ENCODE data around the gene RNASE12. TPM values are rescaled to one million over a fixed set of nuclear protein-coding genes. Genes with fewer than 3 reads are reported as not detected.
A peak's percentile ranks its signal among the peaks of the same experiment; 100 is the strongest.
"Not testable (repeated sequence)": the region's sequence is repeated elsewhere in the genome, so short reads cannot be mapped to it uniquely, and the experiment has no call there.

RNASE12 gene
- not detected in 2 replicates for total RNA-seq

DNA sequence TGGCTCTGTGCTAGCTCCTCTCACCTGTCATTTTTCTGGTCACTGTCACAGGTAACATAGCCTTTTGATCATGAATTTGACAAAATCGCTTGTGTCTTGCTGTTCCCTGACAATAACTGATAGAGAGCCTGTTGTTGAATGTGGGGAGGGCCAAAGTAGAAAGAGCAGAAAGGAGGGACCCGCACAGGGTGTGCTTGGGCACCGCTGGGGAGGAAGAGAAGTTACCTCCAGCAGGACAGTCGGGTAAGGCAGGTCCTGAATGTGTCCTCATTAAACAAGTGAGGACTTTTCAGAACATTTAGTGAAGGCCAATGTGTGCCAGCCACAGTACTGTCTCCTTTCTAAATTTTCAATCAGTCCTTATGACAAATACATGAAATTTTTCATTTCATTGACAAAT is at the start of gene RNASE12:
Gene RNASE12 (minus strand): TSS at position 142 of the 400 bp plus-strand sequence. CDS start 653 bp downstream, outside the sequence.
- DNase-seq, result no peak

DNA sequence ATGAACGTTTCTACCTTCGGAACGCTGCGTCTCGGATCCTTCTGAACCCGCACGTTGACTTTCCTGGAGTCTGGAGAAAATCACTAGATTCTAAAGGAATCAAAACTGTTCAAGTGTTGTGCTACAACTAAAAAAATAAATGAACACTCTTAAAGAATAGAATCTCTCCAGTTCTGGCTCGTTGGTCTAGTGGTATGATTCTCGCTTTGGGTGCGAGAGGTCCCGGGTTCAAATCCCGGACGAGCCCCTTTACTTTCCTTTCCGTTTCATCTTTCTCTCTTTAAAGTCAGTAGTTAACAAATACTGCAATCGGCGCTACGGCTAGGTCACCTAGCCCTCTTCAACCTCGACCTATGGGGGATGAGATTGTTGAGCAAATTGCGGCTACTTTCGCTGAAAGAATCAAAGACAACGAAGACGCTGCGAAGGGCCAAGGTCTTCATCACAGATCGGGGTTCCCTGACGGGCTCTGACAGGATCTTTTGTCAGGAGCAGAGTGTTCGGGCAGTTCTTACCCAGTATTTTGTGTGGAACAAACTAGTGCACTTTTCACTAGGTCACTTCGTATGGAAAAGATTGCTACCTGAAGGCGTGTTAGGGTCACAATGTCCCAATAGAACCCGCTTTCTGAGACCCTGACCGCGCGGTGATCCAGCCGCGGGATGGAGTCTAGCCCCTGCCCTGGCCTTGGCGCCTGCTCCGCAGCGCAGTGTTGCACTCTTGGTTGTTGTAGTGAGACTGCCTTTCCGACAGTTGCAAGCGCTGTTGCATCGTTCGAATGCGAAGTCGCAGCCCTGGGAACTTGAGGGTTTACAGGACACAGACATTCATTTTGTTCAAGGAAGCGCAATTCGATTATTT is 41.9 kb upstream of the RNASE12 start:
- DNase-seq, result peak; percentile 65

DNA sequence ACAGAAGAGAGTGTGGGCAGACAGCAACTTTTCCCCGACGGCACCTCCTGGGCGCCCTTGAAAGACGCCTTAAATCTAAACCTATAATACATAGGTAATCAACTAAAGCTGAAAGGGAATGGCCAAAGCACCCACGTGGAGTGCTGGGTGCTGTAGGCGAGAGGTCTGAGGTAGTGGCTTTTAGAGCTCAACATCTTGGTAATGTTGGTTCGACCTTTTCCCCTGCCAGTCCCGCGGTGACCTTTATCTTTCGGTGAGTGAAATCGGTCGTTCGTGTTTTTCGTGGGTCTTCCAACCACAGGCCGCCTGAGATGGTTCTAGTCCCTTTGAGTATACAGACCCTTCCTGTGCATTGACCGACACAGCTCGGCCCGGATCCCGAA is 41.3 kb upstream of the RNASE12 start:
- no peak for DNase-seq

DNA sequence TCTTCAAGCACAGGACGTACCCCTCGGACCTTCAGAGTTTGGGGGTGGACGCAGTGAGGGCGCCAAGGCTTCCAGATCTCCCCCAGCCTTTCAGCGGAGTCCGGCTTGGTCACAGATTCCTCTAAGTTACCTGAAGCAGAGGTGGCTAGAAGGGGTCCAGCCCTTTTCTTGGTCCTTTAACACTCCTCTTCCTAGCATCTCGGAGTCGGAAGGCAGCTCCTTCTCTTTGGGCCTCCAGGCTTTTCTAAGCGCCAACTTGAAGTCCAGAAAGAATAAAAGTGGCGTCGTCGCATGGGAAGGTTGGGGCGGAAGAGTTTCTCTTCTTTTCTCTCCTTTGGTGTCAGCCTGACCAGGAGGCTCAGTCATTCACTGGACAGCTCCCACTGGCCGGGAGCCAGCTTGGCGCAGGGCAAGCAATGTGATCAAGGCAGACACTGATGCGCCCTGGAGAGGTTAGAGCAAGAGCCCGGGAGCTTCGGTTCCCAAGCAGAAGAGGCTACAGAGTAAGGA is 40.8 kb upstream of the RNASE12 start:
- peak; percentile 58 for DNase-seq

GRCh38 chr14:20631023-20631879 is 40.1 kb upstream of the RNASE12 start:
- DNase-seq, result peak; percentile 62

GRCh38 chr14:20630340-20631022 is 39.3 kb upstream of the RNASE12 start:
- peak; percentile 41 for DNase-seq

DNA sequence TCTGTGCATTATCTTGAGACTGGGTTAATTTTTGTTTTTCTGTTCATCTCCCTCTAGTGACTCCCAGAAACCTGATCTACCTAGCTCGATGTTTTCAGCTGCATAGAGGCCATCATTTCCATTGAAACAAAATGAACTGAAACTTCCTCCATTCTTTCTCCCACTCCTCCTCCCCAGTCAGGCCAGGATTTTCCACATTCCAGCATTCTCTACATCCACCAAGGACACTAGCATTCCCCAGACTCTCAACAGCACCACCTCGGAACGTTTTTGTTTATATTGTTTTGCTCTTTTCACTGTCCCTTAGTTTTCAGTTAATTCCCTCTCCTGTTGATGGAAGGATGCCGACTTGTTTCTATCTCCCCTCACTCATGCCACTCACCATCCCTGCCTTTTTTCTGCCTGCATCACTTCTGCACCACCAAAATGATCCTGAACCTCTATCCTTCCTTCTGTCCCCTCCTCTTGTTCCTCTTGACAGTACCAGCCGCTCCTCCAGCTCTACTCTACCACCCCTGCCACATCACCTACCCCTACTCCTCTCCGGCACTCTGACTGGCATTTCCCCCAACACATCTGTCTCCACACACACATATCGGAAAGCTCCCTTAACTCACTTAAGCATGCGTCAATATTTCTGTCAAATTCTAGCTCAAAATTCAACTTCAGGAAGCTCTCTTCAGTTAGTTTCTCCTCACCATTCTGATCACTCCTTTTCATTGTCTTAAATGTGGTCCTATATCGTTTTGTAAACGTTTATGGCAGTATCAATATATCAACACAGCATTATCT is 37.1 kb upstream of the RNASE12 start:
- DNase-seq, result no peak

GRCh38 chr14:20627346-20628027 is 36.3 kb upstream of the RNASE12 start:
- no peak for DNase-seq

DNA sequence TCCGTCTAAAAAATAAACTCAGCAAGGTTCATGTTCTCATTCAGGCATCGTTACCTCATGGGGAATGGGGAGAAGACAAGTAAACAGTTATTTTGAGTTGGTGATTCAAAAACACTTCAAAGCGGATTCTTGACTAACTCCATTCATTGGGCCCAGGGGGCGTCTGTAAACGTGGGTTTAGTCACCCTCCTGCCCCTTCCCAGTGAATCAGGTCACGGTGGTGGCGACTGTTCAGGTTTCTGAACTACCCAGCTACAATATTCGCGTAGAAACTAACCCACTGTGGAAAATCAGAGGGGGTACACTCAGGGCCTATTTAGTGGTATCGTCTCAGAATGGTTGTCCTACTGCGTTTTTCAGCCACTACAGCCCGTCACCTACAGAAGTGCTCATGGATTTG is 35.1 kb upstream of the RNASE12 start:
- no peak for DNase-seq

DNA sequence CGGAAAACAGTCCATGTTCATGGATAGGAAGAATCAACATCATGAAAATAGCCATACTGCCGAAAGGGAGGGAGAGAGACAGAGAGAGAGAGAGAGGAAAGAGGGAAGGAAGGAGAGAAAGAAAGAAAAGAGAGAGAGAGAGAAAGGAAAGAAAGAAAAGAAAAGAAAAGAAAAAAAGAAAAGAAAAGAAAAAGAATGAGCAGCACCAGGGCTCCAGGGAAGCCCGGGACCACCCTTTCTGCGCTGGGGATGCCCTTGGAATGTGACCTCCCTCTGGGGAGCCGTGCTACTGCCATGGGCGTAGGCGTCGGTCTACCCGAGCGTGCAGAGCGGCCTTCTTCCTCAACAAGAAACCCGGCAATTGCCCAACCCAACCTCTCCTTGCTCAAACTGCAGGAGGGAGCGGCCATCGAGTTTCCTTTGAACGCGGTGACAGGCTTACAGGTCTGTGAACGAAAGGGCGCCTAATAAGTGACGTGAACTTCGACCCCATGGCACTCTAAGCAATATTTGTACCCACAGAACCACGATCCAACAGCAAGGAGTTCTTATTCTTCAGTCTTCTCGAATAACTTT is 33.4 kb upstream of the RNASE12 start:
- peak; percentile 52 for DNase-seq

DNA sequence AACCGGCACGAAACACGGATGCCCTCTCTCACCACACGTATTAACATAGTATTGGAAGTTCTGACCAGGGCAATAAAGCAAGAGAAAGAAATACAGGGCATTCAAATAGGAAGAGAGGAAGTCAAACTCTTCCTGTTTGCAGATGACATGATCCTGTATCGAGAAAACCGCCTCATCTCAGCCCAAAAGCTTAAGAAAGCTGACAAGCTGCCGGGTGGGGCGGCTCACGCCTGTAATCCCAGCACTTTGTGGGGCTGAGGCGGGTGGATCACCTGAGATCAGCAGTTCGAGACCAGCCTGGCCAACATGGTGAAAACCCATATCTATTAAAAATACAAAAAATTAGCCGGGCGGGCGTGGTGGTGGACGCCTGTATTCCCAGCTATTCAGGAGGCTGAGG is 32.6 kb upstream of the RNASE12 start:
- no peak for DNase-seq

DNA sequence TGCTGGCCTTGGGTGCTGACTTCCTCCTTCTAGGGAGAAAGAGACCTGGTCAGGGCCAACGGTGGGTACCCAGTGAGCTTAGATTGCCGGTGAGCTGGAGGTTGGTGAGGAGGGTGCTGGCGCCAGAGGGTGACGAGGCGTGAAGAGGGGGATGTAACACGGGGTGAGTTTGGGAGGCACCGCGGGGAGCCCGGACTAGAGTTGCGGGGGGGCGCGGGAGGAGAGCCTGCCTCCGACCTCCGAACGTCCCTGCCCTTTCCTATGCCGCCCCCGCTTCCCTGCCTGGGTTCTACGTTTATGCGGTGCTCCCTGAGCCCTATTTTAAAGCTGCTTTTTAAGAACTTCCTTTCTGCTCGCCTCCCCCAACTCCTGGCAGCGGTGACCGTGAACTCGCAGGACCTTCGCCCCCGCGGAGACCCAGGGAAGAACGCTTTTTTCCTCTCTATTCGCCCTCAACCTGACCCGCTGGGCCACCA is 31.7 kb upstream of the RNASE12 start:
- DNase-seq, result no peak

DNA sequence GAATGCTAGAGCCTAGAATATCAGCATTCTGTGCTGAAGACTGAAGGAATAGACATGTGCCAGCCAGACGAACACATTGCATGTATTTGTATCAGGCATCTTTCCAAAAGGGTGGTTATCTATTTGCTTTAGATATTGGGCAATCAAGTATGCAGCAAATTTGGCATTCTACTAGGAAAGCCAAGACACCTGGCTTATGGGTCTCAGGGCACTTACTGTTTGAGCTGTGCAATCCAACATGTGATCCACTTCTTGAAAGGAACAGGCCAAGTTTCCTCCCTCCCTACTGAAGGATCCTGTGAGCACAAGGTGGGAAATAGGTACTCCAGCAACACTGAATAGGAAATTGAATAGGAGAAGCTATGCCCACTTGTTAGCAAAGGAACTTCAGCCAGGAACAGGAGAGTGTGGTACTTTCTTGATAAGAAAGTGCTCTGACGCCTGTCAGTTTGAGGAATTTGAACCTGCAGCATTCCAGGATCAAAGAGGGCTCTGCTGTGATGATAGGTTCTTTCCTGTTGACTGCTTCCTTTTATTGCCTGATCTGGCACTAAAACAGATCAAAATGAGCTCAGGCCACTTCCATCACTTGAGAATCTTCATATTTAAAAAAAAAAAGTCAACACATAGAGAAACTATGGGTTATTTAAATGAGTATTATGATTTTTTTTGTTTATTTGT is 29.8 kb upstream of the RNASE12 start:
- DNase-seq, result no peak

DNA sequence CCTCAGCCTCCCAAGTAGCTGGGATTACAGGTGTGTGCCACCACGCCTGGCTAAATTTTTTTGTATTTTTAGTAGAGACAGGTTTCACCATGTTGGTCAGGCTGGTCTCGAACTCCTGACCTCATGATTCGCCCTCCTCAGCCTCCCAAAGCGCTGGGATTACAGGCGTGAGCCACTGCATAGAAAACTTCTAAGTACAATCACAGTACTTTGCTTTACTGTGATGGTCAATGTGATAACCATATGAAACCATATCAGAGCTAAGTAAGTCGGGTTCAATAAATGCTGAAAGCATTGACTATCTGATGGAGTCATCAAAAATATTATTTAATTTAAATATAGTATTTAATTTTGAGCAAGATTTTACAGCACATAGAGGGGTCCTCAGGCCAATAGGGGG is 28.5 kb upstream of the RNASE12 start:
- DNase-seq, result not testable (repeated sequence)

DNA sequence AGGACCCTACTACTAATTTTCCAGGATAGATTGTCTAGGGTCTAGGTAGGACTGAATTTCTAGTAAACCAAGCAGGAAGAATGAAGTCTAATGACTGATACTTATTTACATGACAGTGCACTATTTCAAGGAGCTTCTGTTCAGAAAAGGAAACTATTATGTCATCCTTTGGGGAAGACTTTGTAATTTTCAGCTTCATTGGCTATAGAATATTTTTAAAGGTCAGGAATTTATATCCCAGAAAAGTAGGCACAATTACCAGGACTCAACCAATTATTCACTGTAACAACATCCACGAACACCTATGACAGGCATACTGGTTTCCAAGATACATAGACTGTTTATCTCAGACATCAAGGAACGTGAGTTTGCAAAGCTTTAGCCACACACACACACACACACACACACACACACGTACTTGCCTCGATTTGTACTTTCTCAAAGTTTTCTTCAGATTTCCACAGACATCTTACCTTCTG is 27.1 kb upstream of the RNASE12 start:
- DNase-seq, result no peak

DNA sequence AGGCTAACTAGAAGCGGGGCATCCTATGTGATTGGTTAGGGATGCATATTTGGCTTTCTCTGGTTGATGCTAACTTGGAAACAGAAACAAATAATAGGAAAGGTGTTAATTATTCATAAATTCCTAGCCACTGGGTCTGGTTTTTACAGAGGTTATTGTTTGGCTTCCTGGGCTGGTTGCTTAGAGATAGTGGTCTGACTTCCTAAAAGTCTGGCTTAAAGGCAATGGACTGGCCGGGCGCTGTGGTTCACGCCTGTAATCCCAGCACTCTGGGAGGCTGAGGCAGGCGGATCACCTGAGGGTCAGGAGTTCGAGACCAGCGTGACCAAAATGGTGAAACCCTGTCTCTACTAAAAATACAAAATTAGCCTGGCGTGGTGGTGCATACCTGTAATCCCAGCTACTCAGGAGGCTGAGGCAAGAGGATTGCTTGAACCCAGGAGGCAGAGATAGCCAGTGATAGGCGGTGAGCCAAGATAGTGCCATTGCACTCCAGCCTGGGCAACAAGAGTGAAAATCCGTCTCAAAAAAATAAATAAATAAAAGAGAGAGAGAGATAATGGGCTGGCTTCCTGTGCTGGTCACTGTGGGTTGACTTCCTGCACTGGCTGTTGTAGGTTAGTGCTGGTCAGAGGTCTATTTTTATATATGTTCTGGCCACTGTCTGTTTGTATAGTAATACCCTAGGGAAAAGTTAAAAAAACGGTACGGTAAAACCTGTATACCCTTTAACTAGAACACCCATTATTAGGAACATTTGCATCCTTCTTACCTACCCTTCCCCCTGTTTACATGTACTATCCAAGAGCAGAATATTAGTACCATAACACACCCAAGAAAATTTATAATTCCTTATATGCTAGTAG is 26.2 kb upstream of the RNASE12 start:
- no peak for DNase-seq

DNA sequence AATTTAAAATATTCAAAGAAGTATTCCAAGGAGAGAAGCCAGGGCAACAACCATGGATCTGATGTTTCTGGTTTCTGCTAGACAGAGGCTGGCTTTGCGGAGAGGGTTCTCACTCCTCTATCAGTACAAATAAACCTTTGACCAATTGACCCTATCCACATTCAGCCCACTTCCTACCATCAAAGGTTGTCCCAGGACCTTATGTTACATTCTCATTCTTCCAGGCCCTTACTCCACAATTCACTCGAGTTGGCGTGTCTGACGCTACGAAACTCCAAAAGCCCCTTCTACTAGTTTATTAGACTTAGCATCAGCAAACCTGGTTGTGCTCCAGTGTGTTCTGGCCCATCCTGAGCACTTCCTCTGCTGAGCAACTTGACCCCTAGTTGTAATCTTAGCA is 24.8 kb upstream of the RNASE12 start:
- DNase-seq, result no peak

DNA sequence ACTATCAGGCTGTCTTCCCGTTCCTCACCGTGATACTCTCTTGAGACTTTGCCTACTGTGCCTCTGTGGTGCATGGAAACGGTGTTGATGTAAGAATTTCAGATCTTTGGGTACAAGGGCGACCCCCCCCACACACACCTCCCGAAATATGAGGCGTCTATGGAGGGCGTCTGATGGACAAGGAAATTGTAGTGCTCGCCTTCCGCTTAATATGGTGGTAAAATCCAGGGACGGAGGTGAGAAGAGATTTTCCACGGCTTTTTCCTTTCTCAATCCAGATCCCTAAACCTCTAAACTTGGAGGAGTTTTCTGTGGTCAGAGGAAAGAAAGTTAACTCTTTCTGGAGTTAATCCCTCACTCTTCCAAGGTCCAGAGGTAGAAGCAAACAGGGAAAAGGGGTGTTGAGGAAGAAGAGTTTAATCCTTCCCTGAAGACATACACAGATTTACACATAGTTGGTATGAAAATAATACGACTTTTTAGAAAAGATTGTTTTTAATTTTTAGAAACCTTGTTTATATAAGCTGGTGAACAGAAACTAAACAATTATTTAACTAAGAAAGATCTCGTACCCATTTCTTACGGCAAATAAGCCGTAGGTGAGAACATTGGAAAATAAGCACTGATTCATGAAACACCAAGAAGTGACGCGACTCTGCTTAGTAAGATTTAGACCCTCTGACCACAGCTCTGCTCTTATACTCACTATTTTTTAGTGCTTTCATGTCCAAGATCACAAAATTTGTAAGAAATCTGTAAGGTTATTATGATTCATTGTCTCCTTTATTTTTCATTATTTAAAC is 23.1 kb upstream of the RNASE12 start:
- DNase-seq, result peak; percentile 27

Data from dermis blood vessel endothelial cell (primary cell).